Fibroblast of lung (primary cell): ENCODE measurements around the gene SLIT1. TPM values are rescaled to one million over a fixed set of nuclear protein-coding genes. Genes with fewer than 3 reads are reported as not detected.

Source experiments
- DNase-seq, 2 donors: peaks; one replicate each; pipeline versions ENCODE4 v3.0.0 to v3.0.0-alpha.2; 2010; ENCODE audit warnings: low read depth in 2 of 2
- H2AFZ ChIP-seq: 2 replicates; pipeline ENCODE4 v1.5.1; 2012; ENCODE audit warnings: low read length, control low read depth, inconsistent platforms
- H3K27ac ChIP-seq: 2 replicates; pipeline ENCODE4 v1.5.1; 2011; ENCODE audit warnings: low read length, control low read depth; ENCODE audit not compliant: insufficient read depth
- H3K27me3 ChIP-seq: 2 replicates; pipeline ENCODE4 v1.5.1; 2011; ENCODE audit warnings: mild to moderate bottlenecking, low read length; ENCODE audit not compliant: control insufficient read depth, insufficient read depth
- H3K36me3 ChIP-seq: 2 replicates; pipeline ENCODE4 v1.5.1; 2011; ENCODE audit warnings: low read length; ENCODE audit not compliant: control insufficient read depth, insufficient read depth
- H3K4me1 ChIP-seq: 2 replicates; pipeline ENCODE4 v1.5.1; 2011; ENCODE audit warnings: low read length; ENCODE audit not compliant: control insufficient read depth, insufficient read depth; ENCODE audit errors: extremely low read depth
- H3K4me2 ChIP-seq: 2 replicates; pipeline ENCODE4 v1.5.1; 2011; ENCODE audit warnings: low read length, control low read depth; ENCODE audit not compliant: insufficient read depth; ENCODE audit errors: extremely low read depth
- H3K4me3 ChIP-seq, 4 experiments: fragments of 200-600 bp in 1 of 4; sonication (generic) in 1 of 4; replicated peaks in 1 of 4; 2 replicates each; pipeline ENCODE4 v1.5.1; 2011 to 2016; ENCODE audit warnings: low read length in 4 of 4, low read depth in 3 of 4, mild to moderate bottlenecking in 3 of 4, control low read depth in 2 of 4, inconsistent platforms in 1 of 4, mixed read lengths in 1 of 4; ENCODE audit not compliant: insufficient read depth in 1 of 4; ENCODE audit errors: control extremely low read depth in 1 of 4
- H3K79me2 ChIP-seq: 2 replicates; pipeline ENCODE4 v1.5.1; 2012; ENCODE audit warnings: mild to moderate bottlenecking, low read length, inconsistent platforms; ENCODE audit not compliant: control insufficient read depth, insufficient read depth
- H3K9ac ChIP-seq: 2 replicates; pipeline ENCODE4 v1.5.1; 2011; ENCODE audit warnings: mild to moderate bottlenecking, low read length, control low read depth; ENCODE audit not compliant: insufficient read depth
- H3K9me3 ChIP-seq: 2 replicates; pipeline ENCODE4 v1.5.1; 2012; ENCODE audit warnings: low read depth, low read length; ENCODE audit not compliant: control insufficient read depth, insufficient read depth
- H4K20me1 ChIP-seq: 2 replicates; pipeline ENCODE4 v1.5.1; 2011; ENCODE audit warnings: low read length; ENCODE audit not compliant: control insufficient read depth, insufficient read depth; ENCODE audit errors: extremely low read depth
- EZH2 ChIP-seq: IDR thresholded peaks from 2 replicates; pipeline ENCODE4 v1.5.1; 2012; ENCODE audit warnings: low read length, control low read depth, mild to moderate bottlenecking; ENCODE audit errors: missing control alignments
- polyA plus RNA-seq, 2 donors: library from polyadenylated mRNA; depleted of rRNA in 1 of 2; stranded (reverse) in 1 of 2; unstranded in 1 of 2; fragments of >200 nt; gene quantifications; 2 replicates each; pipeline ENCODE4 v1.2.1, GENCODE V29; 2011 to 2012; ENCODE audit warnings: missing spikeins in 1 of 2
- total RNA-seq: library from RNA; depleted of rRNA; stranded (reverse); fragments of >200 nt; gene quantifications from 2 replicates; pipeline ENCODE4 v1.2.1, GENCODE V29; 2014
- TF ChIP-seq, protein P1 (sequence below), 2 donors: IDR thresholded peaks in 1 of 2; conservative IDR thresholded peaks in 1 of 2; 1 replicate in 1 of 2; 2 replicates in 1 of 2; pipeline ENCODE4 v1.5.1; 2011 to 2012; ENCODE audit warnings: low read length in 2 of 2, control low read depth in 1 of 2, inconsistent platforms in 1 of 2, low read depth in 1 of 2, mild to moderate bottlenecking in 1 of 2

Gene SLIT1
- total and polyA plus RNA-seq, 2 donors (not counting 1 experiment from before 2014, with no cell fraction given), result 0.02 to 0.17 TPM

- H3K79me2 ChIP-seq, result no peaks in the 10 kb centered on the region
- H2AFZ ChIP-seq, result no peak overlapping the region
- H3K9me3 ChIP-seq, result no peaks in the 10 kb centered on the region
- H3K36me3 ChIP-seq, result no peaks in the 10 kb centered on the region
- no peak overlapping the region for H3K27ac ChIP-seq
- no peaks in the 10 kb centered on the region for H4K20me1 ChIP-seq
- no peak for TF ChIP-seq EZH2
- TF ChIP-seq, protein P1, sequence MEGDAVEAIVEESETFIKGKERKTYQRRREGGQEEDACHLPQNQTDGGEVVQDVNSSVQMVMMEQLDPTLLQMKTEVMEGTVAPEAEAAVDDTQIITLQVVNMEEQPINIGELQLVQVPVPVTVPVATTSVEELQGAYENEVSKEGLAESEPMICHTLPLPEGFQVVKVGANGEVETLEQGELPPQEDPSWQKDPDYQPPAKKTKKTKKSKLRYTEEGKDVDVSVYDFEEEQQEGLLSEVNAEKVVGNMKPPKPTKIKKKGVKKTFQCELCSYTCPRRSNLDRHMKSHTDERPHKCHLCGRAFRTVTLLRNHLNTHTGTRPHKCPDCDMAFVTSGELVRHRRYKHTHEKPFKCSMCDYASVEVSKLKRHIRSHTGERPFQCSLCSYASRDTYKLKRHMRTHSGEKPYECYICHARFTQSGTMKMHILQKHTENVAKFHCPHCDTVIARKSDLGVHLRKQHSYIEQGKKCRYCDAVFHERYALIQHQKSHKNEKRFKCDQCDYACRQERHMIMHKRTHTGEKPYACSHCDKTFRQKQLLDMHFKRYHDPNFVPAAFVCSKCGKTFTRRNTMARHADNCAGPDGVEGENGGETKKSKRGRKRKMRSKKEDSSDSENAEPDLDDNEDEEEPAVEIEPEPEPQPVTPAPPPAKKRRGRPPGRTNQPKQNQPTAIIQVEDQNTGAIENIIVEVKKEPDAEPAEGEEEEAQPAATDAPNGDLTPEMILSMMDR (conservative IDR thresholded peaks at IDR 0.05 in 1 of 2, IDR thresholded peaks at IDR 0.05 in 1 of 2; ENCODE audit: low read depth in 1 of 2, low read length in 2 of 2), result no peak
- H3K4me3 ChIP-seq, result no peak overlapping the region
- H3K27me3 ChIP-seq, result no peaks in the 10 kb centered on the region
- H3K4me2 ChIP-seq, result no peak overlapping the region
- no peak overlapping the region for H3K9ac ChIP-seq
- H3K4me1 ChIP-seq, result no peaks in the 10 kb centered on the region
- no peak for DNase-seq
These were observed 122.3 kb downstream of the SLIT1 start for GRCh38 chr10:97063271-97063982.

- H3K4me2 ChIP-seq, result no peak overlapping the region
These were observed 123.3 kb downstream of the SLIT1 start for GRCh38 chr10:97062456-97062855.

DNA sequence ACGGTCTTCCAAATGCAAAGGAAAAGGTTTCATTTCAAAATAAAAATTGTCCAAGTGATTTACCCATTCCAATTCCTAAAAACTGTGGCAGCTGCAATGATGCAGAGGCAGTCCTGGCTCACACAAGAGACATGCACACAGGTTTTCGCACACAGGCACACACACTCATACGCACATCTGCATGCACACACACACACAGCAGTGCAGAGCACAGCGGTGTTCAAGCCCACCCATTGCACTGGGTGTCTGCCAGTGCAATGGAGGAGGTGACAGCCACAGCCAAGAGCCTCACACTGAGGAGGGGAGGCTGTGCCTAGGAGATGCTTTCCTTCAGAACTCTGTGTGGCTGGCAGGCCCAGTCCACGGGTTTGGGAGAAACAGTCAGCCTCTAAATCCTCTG, 123.7 kb downstream of the SLIT1 start:
- Histone ChIP-seq H2AFZ (no peak overlapping the region), H3K9me3 (no peaks in the 10 kb centered on the region), H3K4me3 (no peak overlapping the region), H3K36me3 (no peaks in the 10 kb centered on the region), H3K4me2 (no peak overlapping the region), H3K27ac (no peak overlapping the region), H3K4me1 (no peaks in the 10 kb centered on the region), H3K79me2 (no peaks in the 10 kb centered on the region), H4K20me1 (no peaks in the 10 kb centered on the region), H3K27me3 (no peaks in the 10 kb centered on the region), H3K9ac (no peak overlapping the region)
- no peak for DNase-seq
- TF ChIP-seq, protein P1 (conservative IDR thresholded peaks at IDR 0.05 in 1 of 2, IDR thresholded peaks at IDR 0.05 in 1 of 2; ENCODE audit: low read depth in 1 of 2, low read length in 2 of 2), result no peak
- TF ChIP-seq EZH2, result no peak

More at GRCh38 chr10:97062456-97062855, 123.3 kb downstream of the SLIT1 start:
- Histone ChIP-seq H3K79me2 (no peaks in the 10 kb centered on the region), H3K9ac (no peak overlapping the region), H3K27me3 (no peaks in the 10 kb centered on the region), H3K9me3 (no peaks in the 10 kb centered on the region), H3K36me3 (no peaks in the 10 kb centered on the region), H3K4me3 (no peak overlapping the region), H4K20me1 (no peaks in the 10 kb centered on the region), H3K27ac (no peak overlapping the region), H2AFZ (no peak overlapping the region), H3K4me1 (no peaks in the 10 kb centered on the region)
- no peak for DNase-seq
- TF ChIP-seq EZH2, result no peak
- TF ChIP-seq, protein P1 (conservative IDR thresholded peaks at IDR 0.05 in 1 of 2, IDR thresholded peaks at IDR 0.05 in 1 of 2; ENCODE audit: low read depth in 1 of 2, low read length in 2 of 2), result no peak
